GM12878 (cell line): ENCODE measurements around the gene CELF6. TPM values are rescaled to one million over a fixed set of nuclear protein-coding genes. Genes with fewer than 3 reads are reported as not detected.

Source experiments
- ATAC-seq: fragments of 200-7000 bp; cut with Tn5 transposase; 3 replicates; pipeline ENCODE4 v1.9.1; 2020; ENCODE audit warnings: mild to moderate bottlenecking, moderate library complexity
- BruUV-seq: library from RNA; stranded (reverse); fragments of 400-500 nt; replicated peaks from 2 replicates; lab custom pipeline; 2021; lab: Mats Ljungman, UMichigan
- CTCF ChIA-PET: fragments of 300-600 bp; sonication (Branson Sonifier 250); formaldehyde crosslinking; extraction: SDS; loops from one replicate; lab custom pipeline; 2021; ENCODE audit warnings: inconsistent platforms; lab: Yijun Ruan, JAX
- POLR2A ChIA-PET: fragments of 350-600 bp; formaldehyde crosslinking; extraction: SDS; loops from one replicate; lab custom pipeline; 2021; ENCODE audit warnings: inconsistent platforms; lab: Charles Lee
- RAD21 ChIA-PET: fragments of 300-600 bp; sonication (Branson Sonifier 250); formaldehyde crosslinking; loops from one replicate; lab custom pipeline; 2023; ENCODE audit warnings: antibody characterized with exemption; ENCODE audit not compliant: unreplicated experiment; lab: Charles Lee
- SMC1A ChIA-PET: fragments of 300-600 bp; sonication (Branson Sonifier 250); formaldehyde crosslinking; loops from one replicate; lab custom pipeline; 2023; ENCODE audit not compliant: unreplicated experiment, uncharacterized antibody; lab: Charles Lee
- DNase-seq: peaks from one replicate; pipeline ENCODE4 v3.0.0-alpha.2; 2011; ENCODE audit warnings: low read depth, low spot score
- FAIRE-seq: peaks from 3 replicates; lab custom pipeline; 2011; peaks lifted over from hg19 to GRCh38; lab: Jason Lieb, UNC
- H2AFZ ChIP-seq: 2 replicates; pipeline ENCODE4 v1.6.0; 2011; ENCODE audit warnings: low read depth, low read length, control low read depth; ENCODE audit not compliant: control insufficient read depth
- H3K27ac ChIP-seq: 2 replicates; pipeline ENCODE4 v1.5.1; 2011; ENCODE audit warnings: control low read depth; ENCODE audit not compliant: control insufficient read depth, insufficient read depth
- H3K27me3 ChIP-seq, 2 experiments: replicated peaks in 1 of 2; 2 replicates each; pipeline versions ENCODE4 v1.6.0 to v1.6.1; 2011; ENCODE audit warnings: low read length in 1 of 2; ENCODE audit not compliant: control insufficient read depth in 2 of 2, insufficient read depth in 2 of 2
- H3K36me3 ChIP-seq, 2 experiments: 2 replicates each; pipeline ENCODE4 v1.5.1; 2011; ENCODE audit warnings: low read length in 1 of 2; ENCODE audit not compliant: control insufficient read depth in 2 of 2, insufficient read depth in 2 of 2
- H3K4me1 ChIP-seq: 2 replicates; pipeline ENCODE4 v1.6.1; 2011; ENCODE audit warnings: mild to moderate bottlenecking, low read length, moderate library complexity, mixed read lengths; ENCODE audit not compliant: control insufficient read depth, insufficient read depth
- H3K4me2 ChIP-seq: 2 replicates; pipeline ENCODE4 v1.6.0; 2011; ENCODE audit warnings: control low read depth; ENCODE audit not compliant: control insufficient read depth, insufficient read depth
- H3K4me3 ChIP-seq: fragments of 200-600 bp; sonication (generic); 2 replicates; pipeline ENCODE4 v1.5.1; 2016
- H3K79me2 ChIP-seq: 2 replicates; pipeline ENCODE4 v1.6.0; 2011; ENCODE audit warnings: low read length; ENCODE audit not compliant: control insufficient read depth, insufficient read depth
- H3K9ac ChIP-seq: 2 replicates; pipeline ENCODE4 v1.8.0; 2011; ENCODE audit warnings: low read length, control low read depth, mixed read lengths; ENCODE audit not compliant: control insufficient read depth, insufficient read depth
- H3K9me3 ChIP-seq: replicated peaks from 3 replicates; pipeline ENCODE4 v1.5.1; 2011; ENCODE audit warnings: mild to moderate bottlenecking, low read length; ENCODE audit not compliant: control insufficient read depth, insufficient read depth
- H4K20me1 ChIP-seq: 2 replicates; pipeline ENCODE4 v1.6.0; 2011; ENCODE audit not compliant: control insufficient read depth, insufficient read depth
- BCL11A ChIP-seq: IDR thresholded peaks from 2 replicates; pipeline ENCODE4 v1.6.1; 2011; ENCODE audit warnings: low read depth, low read length
- BMI1 ChIP-seq: fragments of 450-650 bp; IDR thresholded peaks from 2 replicates; pipeline ENCODE4 v1.6.1; 2016; ENCODE audit warnings: mild to moderate bottlenecking, moderate library complexity, borderline replicate concordance
- CREM ChIP-seq: IDR thresholded peaks from 2 replicates; pipeline ENCODE4 v1.6.1; 2014; ENCODE audit warnings: antibody characterized with exemption, low read depth
- ESRRA ChIP-seq: IDR thresholded peaks from 2 replicates; pipeline ENCODE4 v1.6.1; 2012; ENCODE audit warnings: mild to moderate bottlenecking, low read length, improper control_type of control experiment
- FOXM1 ChIP-seq: IDR thresholded peaks from 2 replicates; pipeline ENCODE4 v1.6.1; 2012; ENCODE audit warnings: low read depth, mild to moderate bottlenecking, inconsistent platforms, low read length, moderate library complexity
- HCFC1 ChIP-seq: fragments of 150-350 bp; IDR thresholded peaks from 2 replicates; pipeline ENCODE4 v1.6.1; 2014; ENCODE audit warnings: low read length
- HDAC6 ChIP-seq: fragments of 200-600 bp; sonication (generic); IDR thresholded peaks from one replicate; pipeline ENCODE4 v1.8.0; 2017; ENCODE audit warnings: antibody characterized with exemption; ENCODE audit not compliant: unreplicated experiment
- JUNB ChIP-seq: IDR thresholded peaks from 2 replicates; pipeline ENCODE4 v1.6.1; 2016; ENCODE audit warnings: antibody characterized with exemption, mild to moderate bottlenecking
- NFIC ChIP-seq: IDR thresholded peaks from 2 replicates; pipeline ENCODE4 v1.6.1; 2012; ENCODE audit warnings: low read depth, mild to moderate bottlenecking, inconsistent platforms, low read length, moderate library complexity
- NR2C2 ChIP-seq: IDR thresholded peaks from 2 replicates; pipeline ENCODE4 v1.6.1; 2011; ENCODE audit warnings: borderline replicate concordance, low read depth; ENCODE audit not compliant: control insufficient read depth, insufficient read length
- SMAD5 ChIP-seq: IDR thresholded peaks from 2 replicates; pipeline ENCODE4 v1.6.1; 2016; ENCODE audit warnings: antibody characterized with exemption, low read depth
- WGBS: methylation state at CpG from one replicate; pipeline ENCODE4 v1.1.6; 2016; ENCODE audit warnings: low lambda C conversion rate; ENCODE audit not compliant: insufficient replicate concordance, insufficient coverage; ENCODE audit errors: missing lambda C conversion rate; 5-methylcytosine and 5-hydroxymethylcytosine counted together
- in situ Hi-C: fragments of 300-500 bp; cut with MboI; formaldehyde crosslinking; loops from 9 replicates; pipeline ENCODE4 v1.14.3; 2018; ENCODE audit warnings: mixed read lengths
- intact Hi-C: fragments of 100-400 bp; cut with micrococcal nuclease; formaldehyde crosslinking; loops from one replicate; pipeline ENCODE4 v1.14.2; 2022; ENCODE audit not compliant: unreplicated experiment
- polyA plus RNA-seq, 11 experiments: library from polyadenylated mRNA; depleted of rRNA in 4 of 11; unstranded in 6 of 11; stranded (reverse) in 5 of 11; fragments of >200 nt; fragmentation: Nextera tagmentation in 4 of 11; fragmentation: Illumina TruSeq in 1 of 11; extraction: Ambion mirVana in 4 of 11; extraction: Trizol in 1 of 11; gene quantifications; 1 replicate in 1 of 11; 2 replicates in 10 of 11; pipeline versions ENCODE4 v1.2.1 to v1.2.3, GENCODE V29; 2011 to 2016; ENCODE audit warnings: inconsistent platforms in 2 of 11, missing spikeins in 2 of 11, low read depth in 1 of 11
- total RNA-seq, 4 experiments: library from RNA; depleted of rRNA in 3 of 4; stranded (reverse); fragments of >200 nt in 3 of 4; fragmentation: Illumina TruSeq in 1 of 4; extraction: Trizol in 1 of 4; gene quantifications; 2 replicates each; pipeline versions ENCODE4 v1.2.1 to v1.2.3, GENCODE V29; 2013 to 2021
- TF ChIP-seq, protein P1 (sequence below): fragments of 450-650 bp; formaldehyde crosslinking; IDR thresholded peaks from 2 replicates; pipeline ENCODE4 v1.4.0; 2022; ENCODE audit warnings: mild to moderate bottlenecking, moderate library complexity
- TF ChIP-seq, protein P2 (sequence below): fragments of 450-650 bp; IDR thresholded peaks from 2 replicates; pipeline ENCODE4 v1.6.1; 2018; ENCODE audit warnings: borderline replicate concordance, mild to moderate bottlenecking; ENCODE audit not compliant: partially characterized antibody
- TF ChIP-seq, protein P3 (sequence below): IDR thresholded peaks from 2 replicates; pipeline ENCODE4 v1.6.1; 2012; ENCODE audit warnings: low read depth, low read length, improper control_type of control experiment
- TF ChIP-seq, protein P4 (sequence below): IDR thresholded peaks from 2 replicates; pipeline ENCODE4 v1.6.1; 2012; ENCODE audit warnings: low read depth, low read length, improper control_type of control experiment
- TF ChIP-seq, protein P5 (sequence below): fragments of 450-650 bp; IDR thresholded peaks from 2 replicates; pipeline ENCODE4 v1.6.1; 2014; ENCODE audit warnings: mild to moderate bottlenecking

CELF6 gene
- total and polyA plus RNA-seq, 10 of the 15 experiments (the other 5 are each of a cell fraction or from before 2014, with no cell fraction given): 0.06 to 0.54 (median 0.23) TPM; not detected in 1

DNA sequence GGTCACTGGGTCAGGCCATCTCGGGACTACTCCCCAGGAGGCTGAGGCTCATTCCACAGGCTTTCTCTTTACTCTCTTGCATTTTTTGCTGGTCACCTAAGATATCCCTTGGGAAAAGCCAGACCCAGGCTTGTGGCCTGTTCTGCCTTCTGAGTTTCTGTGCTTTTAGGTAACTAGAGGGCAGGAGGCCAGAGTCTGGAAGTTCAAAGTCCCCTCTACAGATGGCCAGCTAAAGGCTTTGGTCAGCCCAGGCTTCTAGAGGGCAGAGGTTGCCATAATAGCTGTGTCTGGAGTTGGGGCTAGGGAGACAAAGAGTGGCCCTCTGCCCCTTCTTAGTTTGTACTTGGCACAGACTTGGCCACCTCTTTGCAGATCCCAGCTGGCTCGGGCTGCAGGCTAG is 39.2 kb downstream of the CELF6 start (continued):
- TF ChIP-seq, protein P1, sequence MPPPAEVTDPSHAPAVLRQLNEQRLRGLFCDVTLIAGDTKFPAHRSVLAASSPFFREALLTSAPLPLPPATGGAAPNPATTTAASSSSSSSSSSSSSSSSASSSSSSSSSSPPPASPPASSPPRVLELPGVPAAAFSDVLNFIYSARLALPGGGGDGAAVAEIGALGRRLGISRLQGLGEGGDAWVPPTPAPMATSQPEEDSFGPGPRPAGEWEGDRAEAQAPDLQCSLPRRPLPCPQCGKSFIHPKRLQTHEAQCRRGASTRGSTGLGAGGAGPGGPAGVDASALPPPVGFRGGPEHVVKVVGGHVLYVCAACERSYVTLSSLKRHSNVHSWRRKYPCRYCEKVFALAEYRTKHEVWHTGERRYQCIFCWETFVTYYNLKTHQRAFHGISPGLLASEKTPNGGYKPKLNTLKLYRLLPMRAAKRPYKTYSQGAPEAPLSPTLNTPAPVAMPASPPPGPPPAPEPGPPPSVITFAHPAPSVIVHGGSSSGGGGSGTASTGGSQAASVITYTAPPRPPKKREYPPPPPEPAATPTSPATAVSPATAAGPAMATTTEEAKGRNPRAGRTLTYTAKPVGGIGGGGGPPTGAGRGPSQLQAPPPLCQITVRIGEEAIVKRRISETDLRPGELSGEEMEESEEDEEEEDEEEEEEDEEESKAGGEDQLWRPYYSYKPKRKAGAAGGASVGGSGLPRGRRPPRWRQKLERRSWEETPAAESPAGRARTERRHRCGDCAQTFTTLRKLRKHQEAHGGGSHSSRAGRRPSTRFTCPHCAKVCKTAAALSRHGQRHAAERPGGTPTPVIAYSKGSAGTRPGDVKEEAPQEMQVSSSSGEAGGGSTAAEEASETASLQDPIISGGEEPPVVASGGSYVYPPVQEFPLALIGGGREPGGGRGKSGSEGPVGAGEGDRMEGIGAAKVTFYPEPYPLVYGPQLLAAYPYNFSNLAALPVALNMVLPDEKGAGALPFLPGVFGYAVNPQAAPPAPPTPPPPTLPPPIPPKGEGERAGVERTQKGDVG (CRISPR knock-in tag): no peak
- TF ChIP-seq HCFC1: no peak
- TF ChIP-seq CREM: no peak
- TF ChIP-seq FOXM1: no peak

DNA sequence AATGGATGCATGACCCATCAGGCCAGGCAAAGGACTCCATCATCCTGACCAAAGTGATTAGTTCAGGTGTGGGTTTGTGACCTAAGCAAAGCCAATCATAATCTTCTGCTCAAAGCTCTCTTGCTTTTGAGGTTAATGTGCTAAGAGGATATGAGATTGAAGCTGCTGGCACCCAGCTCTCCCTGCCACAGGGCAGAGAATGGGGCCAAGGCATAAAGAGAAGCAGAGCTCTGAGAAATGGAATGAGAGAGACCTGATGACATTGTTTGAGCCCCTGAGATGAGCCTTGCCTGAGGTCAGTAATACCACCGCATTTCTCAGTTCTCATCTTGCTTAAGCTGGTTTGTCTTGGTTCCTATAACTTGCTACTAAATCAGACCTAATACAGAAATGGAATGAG is 41.2 kb downstream of the CELF6 start:
- in situ Hi-C loops: no loop called here
- Histone ChIP-seq H4K20me1 (no peaks in the 10 kb centered on the region), H3K36me3 (no peaks in the 10 kb centered on the region), H3K4me1 (no peaks in the 10 kb centered on the region), H3K4me2 (no peak overlapping the region), H2AFZ (no peak overlapping the region), H3K9me3 (no peaks in the 10 kb centered on the region), H3K79me2 (no peaks in the 10 kb centered on the region), H3K4me3 (no peak overlapping the region), H3K27ac (no peak overlapping the region), H3K27me3 (no peaks in the 10 kb centered on the region), H3K9ac (no peak overlapping the region)
- SMC1A ChIA-PET: no interaction called here
- CTCF ChIA-PET: interaction anchor here (1.6 kb wide), 1 partner anchor 34 kb away, joined by 4 read pairs; no protein-coding TSS in a partner anchor
- ATAC-seq (peak; percentile 52), DNase-seq (no peak), FAIRE-seq (no peak)
- RAD21 ChIA-PET: interaction anchor here (0.5 kb wide), 1 partner anchor 402 kb away, joined by 4 read pairs; no protein-coding TSS in a partner anchor
- intact Hi-C loops: no loop called here
- POLR2A ChIA-PET: interaction anchor here (0.7 kb wide), 1 partner anchor 36 kb away, joined by 3 read pairs; no protein-coding TSS in a partner anchor
- 94% methylated on average over 1 of the region's 1 CpG for WGBS
- no TSS peak for BruUV-seq
- TF ChIP-seq, protein P2, sequence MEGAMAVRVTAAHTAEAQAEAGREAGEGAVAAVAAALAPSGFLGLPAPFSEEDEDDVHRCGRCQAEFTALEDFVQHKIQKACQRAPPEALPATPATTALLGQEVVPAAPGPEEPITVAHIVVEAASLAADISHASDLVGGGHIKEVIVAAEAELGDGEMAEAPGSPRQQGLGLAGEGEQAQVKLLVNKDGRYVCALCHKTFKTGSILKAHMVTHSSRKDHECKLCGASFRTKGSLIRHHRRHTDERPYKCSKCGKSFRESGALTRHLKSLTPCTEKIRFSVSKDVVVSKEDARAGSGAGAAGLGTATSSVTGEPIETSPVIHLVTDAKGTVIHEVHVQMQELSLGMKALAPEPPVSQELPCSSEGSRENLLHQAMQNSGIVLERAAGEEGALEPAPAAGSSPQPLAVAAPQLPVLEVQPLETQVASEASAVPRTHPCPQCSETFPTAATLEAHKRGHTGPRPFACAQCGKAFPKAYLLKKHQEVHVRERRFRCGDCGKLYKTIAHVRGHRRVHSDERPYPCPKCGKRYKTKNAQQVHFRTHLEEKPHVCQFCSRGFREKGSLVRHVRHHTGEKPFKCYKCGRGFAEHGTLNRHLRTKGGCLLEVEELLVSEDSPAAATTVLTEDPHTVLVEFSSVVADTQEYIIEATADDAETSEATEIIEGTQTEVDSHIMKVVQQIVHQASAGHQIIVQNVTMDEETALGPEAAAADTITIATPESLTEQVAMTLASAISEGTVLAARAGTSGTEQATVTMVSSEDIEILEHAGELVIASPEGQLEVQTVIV: no peak
- TF ChIP-seq, protein P3, sequence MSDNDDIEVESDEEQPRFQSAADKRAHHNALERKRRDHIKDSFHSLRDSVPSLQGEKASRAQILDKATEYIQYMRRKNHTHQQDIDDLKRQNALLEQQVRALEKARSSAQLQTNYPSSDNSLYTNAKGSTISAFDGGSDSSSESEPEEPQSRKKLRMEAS: no peak
- TF ChIP-seq HDAC6: no peak
- TF ChIP-seq JUNB: no peak
- TF ChIP-seq ESRRA: no peak
- TF ChIP-seq BMI1: no peak
- no peak for TF ChIP-seq SMAD5
- no peak for TF ChIP-seq NR2C2
- TF ChIP-seq NFIC: no peak
- no peak for TF ChIP-seq BCL11A
- no peak for TF ChIP-seq HCFC1
- TF ChIP-seq, protein P4, sequence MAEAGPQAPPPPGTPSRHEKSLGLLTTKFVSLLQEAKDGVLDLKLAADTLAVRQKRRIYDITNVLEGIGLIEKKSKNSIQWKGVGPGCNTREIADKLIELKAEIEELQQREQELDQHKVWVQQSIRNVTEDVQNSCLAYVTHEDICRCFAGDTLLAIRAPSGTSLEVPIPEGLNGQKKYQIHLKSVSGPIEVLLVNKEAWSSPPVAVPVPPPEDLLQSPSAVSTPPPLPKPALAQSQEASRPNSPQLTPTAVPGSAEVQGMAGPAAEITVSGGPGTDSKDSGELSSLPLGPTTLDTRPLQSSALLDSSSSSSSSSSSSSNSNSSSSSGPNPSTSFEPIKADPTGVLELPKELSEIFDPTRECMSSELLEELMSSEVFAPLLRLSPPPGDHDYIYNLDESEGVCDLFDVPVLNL: no peak
- TF ChIP-seq, protein P5, sequence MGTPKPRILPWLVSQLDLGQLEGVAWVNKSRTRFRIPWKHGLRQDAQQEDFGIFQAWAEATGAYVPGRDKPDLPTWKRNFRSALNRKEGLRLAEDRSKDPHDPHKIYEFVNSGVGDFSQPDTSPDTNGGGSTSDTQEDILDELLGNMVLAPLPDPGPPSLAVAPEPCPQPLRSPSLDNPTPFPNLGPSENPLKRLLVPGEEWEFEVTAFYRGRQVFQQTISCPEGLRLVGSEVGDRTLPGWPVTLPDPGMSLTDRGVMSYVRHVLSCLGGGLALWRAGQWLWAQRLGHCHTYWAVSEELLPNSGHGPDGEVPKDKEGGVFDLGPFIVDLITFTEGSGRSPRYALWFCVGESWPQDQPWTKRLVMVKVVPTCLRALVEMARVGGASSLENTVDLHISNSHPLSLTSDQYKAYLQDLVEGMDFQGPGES: no peak
